HG03196 (cell line): ENCODE measurements around the gene PTPRJ.
"Not testable (repeated sequence)": the region's sequence is repeated elsewhere in the genome, so short reads cannot be mapped to it uniquely, and the experiment has no call there.

Experiments
- ATAC-seq: cut with Tn5 transposase; IDR thresholded peaks from one replicate; pipeline ENCODE4 v1.9.1; 2021; ENCODE audit not compliant: unreplicated experiment

The PTPRJ gene

GRCh38 chr11:48148749-48149148, 168.4 kb downstream of the PTPRJ start:
- no peak for ATAC-seq

GRCh38 chr11:48150213-48150612, 169.9 kb downstream of the PTPRJ start:
- no peak for ATAC-seq

- no peak for ATAC-seq
Observed at GRCh38 chr11:48154151-48154550, 173.8 kb downstream of the PTPRJ start.

GRCh38 chr11:48161951-48162884, 181.9 kb downstream of the PTPRJ start:
- ATAC-seq = no peak

GRCh38 chr11:48162885-48163268, 182.5 kb downstream of the PTPRJ start:
- no peak for ATAC-seq

GRCh38 chr11:48163360-48164100, 183.2 kb downstream of the PTPRJ start:
- ATAC-seq = no peak

GRCh38 chr11:48164836-48165235, 184.5 kb downstream of the PTPRJ start:
- ATAC-seq = no peak

- ATAC-seq = no peak
Observed at GRCh38 chr11:48165426-48165825, 185.1 kb downstream of the PTPRJ start.

- ATAC-seq = no peak
Observed at GRCh38 chr11:48167380-48167779, 187.0 kb downstream of the PTPRJ start.

GRCh38 chr11:48168815-48169214, 188.5 kb downstream of the PTPRJ start:
- no peak for ATAC-seq

- ATAC-seq = no peak
Observed at GRCh38 chr11:48169259-48169658, 188.9 kb downstream of the PTPRJ start.

- no peak for ATAC-seq
Observed at GRCh38 chr11:48169717-48170116, 189.4 kb downstream of the PTPRJ start.

GRCh38 chr11:48170241-48171233, 190.2 kb downstream of the PTPRJ start:
- no peak for ATAC-seq

GRCh38 chr11:48172818-48173609, 192.7 kb downstream of the PTPRJ start:
- ATAC-seq = no peak

- no peak for ATAC-seq
Observed at GRCh38 chr11:48177661-48178060, 197.3 kb downstream of the PTPRJ start.

GRCh38 chr11:48180627-48181026, 200.3 kb downstream of the PTPRJ start:
- ATAC-seq = no peak

- ATAC-seq = no peak
Observed at GRCh38 chr11:48182860-48183526, 202.6 kb downstream of the PTPRJ start.

GRCh38 chr11:48184452-48184851, 204.1 kb downstream of the PTPRJ start:
- ATAC-seq = no peak

GRCh38 chr11:48190906-48191654, 210.7 kb downstream of the PTPRJ start:
- ATAC-seq = not testable (repeated sequence)
